ENCODE data around the gene PRKAR1B.

DNA sequence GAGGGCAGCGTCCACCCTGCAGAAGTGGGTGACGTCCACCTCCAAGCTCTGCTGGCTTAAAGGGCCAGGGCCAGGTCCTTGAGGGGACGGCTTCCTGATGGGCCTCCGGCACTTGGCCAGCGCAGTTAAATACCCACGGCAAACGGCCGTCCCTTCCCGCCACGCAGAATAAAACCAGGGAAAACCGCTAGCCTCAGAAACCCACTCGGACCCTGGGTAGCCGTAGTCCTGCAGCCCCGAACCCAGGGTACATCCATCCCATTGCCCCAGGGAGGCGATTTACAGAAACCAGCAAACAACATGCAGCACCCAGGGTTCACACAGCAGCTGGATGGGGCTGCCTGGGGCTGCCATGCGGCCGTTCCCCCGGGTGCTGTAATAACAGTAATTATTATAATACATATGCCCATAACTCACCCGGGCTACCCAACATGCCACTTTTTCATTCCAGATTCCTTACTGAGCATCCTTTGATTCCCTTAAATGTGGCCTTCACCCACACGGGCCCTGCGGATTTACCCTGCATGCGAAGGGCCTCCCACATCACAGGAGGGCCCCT is 126.0 kb downstream of the PRKAR1B start:
- TF ChIP-seq EZH2 (IDR thresholded peaks at IDR 0.05), result no peak
- no peak for TF ChIP-seq CTCF (IDR thresholded peaks at IDR 0.05)
- TF ChIP-seq EZH2phosphoT487 (IDR thresholded peaks at IDR 0.05), result no peak
